ENCODE results near the gene MDM4.
"Not testable (repeated sequence)": the region's sequence is repeated elsewhere in the genome, so short reads cannot be mapped to it uniquely, and the experiment has no call there.

- TF ChIP-seq CTCF (IDR thresholded peaks at IDR 0.05); POLR2AphosphoS5 (IDR thresholded peaks at IDR 0.05); POLR2A (IDR thresholded peaks at IDR 0.05; ENCODE audit: low read depth); EP300 (IDR thresholded peaks at IDR 0.05): not testable (repeated sequence)
These were observed 29.5 kb upstream of the MDM4 start for GRCh38 chr1:204486513-204487255.
